Parathyroid adenoma (tissue), 2 donors: ENCODE data around the gene ZNF783.

Source experiments
- H2AFZ ChIP-seq: fragments of 300-600 bp; sonication (generic); one replicate; pipeline ENCODE4 v1.7.0; 2017; ENCODE audit warnings: antibody characterized with exemption, mild to moderate bottlenecking
- H3K27ac ChIP-seq: fragments of 300-600 bp; sonication (generic); one replicate; pipeline ENCODE4 v1.7.0; 2017
- H3K27me3 ChIP-seq: fragments of 300-600 bp; sonication (generic); one replicate; pipeline ENCODE4 v1.7.0; 2017; ENCODE audit warnings: low read length; ENCODE audit not compliant: control insufficient read depth, insufficient read depth
- H3K36me3 ChIP-seq: fragments of 300-600 bp; sonication (generic); one replicate; pipeline ENCODE4 v1.7.0; 2017; ENCODE audit warnings: low read length; ENCODE audit not compliant: control insufficient read depth, insufficient read depth
- H3K4me1 ChIP-seq: fragments of 300-600 bp; sonication (generic); one replicate; pipeline ENCODE4 v1.7.0; 2017; ENCODE audit warnings: control low read depth
- H3K4me2 ChIP-seq: fragments of 300-600 bp; sonication (generic); one replicate; pipeline ENCODE4 v1.7.0; 2017; ENCODE audit warnings: low read length
- H3K4me3 ChIP-seq: fragments of 300-600 bp; sonication (generic); one replicate; pipeline ENCODE4 v1.7.0; 2017; ENCODE audit warnings: low read depth, low read length
- H3K79me2 ChIP-seq: fragments of 300-600 bp; sonication (generic); one replicate; pipeline ENCODE4 v1.7.0; 2017; ENCODE audit warnings: control low read depth
- H3K9ac ChIP-seq: fragments of 300-600 bp; sonication (generic); one replicate; pipeline ENCODE4 v1.7.0; 2017; ENCODE audit warnings: mild to moderate bottlenecking
- H3K9me3 ChIP-seq: fragments of 300-600 bp; sonication (generic); one replicate; pipeline ENCODE4 v1.7.0; 2017; ENCODE audit warnings: low read length; ENCODE audit not compliant: control insufficient read depth
- TF ChIP-seq, protein P1 (sequence below): fragments of 300-600 bp; sonication (generic); IDR thresholded peaks from one replicate; pipeline ENCODE4 v1.7.0; 2017; ENCODE audit warnings: antibody characterized with exemption, mild to moderate bottlenecking
- donor health status: primary hyperparathyroidism.

ZNF783 gene

DNA sequence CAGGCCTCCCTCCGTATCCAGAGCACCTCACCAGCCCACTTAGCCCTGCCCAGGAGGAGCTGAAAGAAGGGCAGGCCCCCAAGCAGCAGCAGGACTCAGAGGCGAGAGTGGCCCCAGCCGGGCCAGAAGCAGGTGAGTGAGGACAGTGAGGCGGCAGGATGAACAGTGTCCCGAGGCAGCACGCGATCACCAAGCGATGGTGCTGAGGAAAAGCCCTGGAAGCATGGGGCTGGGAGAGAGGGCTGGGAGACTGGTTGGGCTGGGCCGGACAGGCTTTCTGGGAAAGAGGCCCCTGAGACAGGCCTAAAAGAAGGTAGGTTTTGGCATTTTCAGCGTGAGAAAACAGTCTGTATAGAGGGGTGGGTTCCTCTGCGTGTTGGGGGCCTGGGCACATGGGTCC is 16.4 kb downstream of the ZNF783 start:
- no peaks in the 10 kb centered on the region for H3K36me3 ChIP-seq
- H3K27me3 ChIP-seq: no peaks in the 10 kb centered on the region
- H3K4me2 ChIP-seq: no peak overlapping the region
- no peaks in the 10 kb centered on the region for H3K9me3 ChIP-seq
- TF ChIP-seq, protein P1, sequence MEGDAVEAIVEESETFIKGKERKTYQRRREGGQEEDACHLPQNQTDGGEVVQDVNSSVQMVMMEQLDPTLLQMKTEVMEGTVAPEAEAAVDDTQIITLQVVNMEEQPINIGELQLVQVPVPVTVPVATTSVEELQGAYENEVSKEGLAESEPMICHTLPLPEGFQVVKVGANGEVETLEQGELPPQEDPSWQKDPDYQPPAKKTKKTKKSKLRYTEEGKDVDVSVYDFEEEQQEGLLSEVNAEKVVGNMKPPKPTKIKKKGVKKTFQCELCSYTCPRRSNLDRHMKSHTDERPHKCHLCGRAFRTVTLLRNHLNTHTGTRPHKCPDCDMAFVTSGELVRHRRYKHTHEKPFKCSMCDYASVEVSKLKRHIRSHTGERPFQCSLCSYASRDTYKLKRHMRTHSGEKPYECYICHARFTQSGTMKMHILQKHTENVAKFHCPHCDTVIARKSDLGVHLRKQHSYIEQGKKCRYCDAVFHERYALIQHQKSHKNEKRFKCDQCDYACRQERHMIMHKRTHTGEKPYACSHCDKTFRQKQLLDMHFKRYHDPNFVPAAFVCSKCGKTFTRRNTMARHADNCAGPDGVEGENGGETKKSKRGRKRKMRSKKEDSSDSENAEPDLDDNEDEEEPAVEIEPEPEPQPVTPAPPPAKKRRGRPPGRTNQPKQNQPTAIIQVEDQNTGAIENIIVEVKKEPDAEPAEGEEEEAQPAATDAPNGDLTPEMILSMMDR: no peak
- H3K79me2 ChIP-seq: no peaks in the 10 kb centered on the region
- no peak overlapping the region for H3K4me3 ChIP-seq
- H3K27ac ChIP-seq: no peak overlapping the region
- no peaks in the 10 kb centered on the region for H3K4me1 ChIP-seq
- H2AFZ ChIP-seq: no peak overlapping the region
- H3K9ac ChIP-seq: no peak overlapping the region

DNA sequence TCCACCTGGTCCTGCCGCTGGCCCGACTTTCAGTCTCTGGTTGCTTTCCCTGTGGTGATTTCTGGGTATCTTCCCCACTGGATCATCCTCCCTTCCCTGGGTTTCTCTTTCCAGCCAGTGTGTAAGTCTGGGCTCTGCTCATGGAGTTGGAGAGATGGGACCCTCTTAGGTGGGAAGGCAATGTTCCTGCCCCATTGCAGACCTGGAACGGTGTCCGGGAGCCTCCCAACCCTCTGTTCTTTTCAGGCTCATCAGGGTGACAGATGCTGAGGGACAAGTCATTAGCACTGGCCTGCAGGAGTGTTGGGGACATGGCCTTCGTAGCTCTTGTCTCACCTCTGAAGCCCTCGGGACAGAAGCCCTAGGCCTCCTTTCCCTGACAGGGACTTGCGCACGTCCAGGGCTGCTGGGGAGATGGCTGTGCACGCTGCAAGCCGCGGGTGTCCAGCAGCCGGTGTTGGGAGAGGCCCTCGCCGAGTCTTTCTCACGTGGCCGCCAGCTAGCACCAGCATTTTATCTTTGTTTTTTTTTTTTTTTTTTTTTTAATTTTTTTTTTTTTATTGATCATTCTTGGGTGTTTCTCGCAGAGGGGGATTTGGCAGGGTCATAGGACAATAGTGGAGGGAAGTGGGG is 17.2 kb downstream of the ZNF783 start:
- no peaks in the 10 kb centered on the region for H3K9me3 ChIP-seq
- H3K79me2 ChIP-seq: no peaks in the 10 kb centered on the region
- no peak overlapping the region for H3K4me2 ChIP-seq
- H3K27me3 ChIP-seq: no peaks in the 10 kb centered on the region
- H2AFZ ChIP-seq: no peak overlapping the region
- no peaks in the 10 kb centered on the region for H3K4me1 ChIP-seq
- H3K9ac ChIP-seq: no peak overlapping the region
- no peaks in the 10 kb centered on the region for H3K36me3 ChIP-seq
- no peak overlapping the region for H3K27ac ChIP-seq
- H3K4me3 ChIP-seq: no peak overlapping the region
- TF ChIP-seq, protein P1: no peak

DNA sequence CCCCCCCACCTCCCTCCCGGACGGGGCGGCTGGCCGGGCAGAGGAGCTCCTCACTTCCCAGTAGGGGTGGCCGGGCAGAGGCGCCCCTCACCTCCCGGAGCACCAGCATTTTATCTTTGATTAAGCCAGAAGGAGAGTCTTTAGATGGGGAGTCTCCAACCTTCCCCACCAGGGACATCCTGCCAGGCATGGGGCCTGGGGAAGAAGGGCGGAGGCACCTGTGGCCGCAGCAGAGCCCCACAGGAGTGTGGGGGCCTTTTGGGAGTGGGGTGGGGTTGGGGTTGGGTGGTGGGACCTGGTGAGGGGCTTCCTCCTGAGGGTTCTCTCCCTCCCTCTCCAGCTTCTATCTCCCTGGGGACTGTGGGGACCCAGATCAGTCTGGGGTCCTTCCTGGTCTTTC is 18.2 kb downstream of the ZNF783 start:
- Histone ChIP-seq H3K79me2 (no peaks in the 10 kb centered on the region), H3K9me3 (no peaks in the 10 kb centered on the region), H3K27me3 (no peaks in the 10 kb centered on the region)

DNA sequence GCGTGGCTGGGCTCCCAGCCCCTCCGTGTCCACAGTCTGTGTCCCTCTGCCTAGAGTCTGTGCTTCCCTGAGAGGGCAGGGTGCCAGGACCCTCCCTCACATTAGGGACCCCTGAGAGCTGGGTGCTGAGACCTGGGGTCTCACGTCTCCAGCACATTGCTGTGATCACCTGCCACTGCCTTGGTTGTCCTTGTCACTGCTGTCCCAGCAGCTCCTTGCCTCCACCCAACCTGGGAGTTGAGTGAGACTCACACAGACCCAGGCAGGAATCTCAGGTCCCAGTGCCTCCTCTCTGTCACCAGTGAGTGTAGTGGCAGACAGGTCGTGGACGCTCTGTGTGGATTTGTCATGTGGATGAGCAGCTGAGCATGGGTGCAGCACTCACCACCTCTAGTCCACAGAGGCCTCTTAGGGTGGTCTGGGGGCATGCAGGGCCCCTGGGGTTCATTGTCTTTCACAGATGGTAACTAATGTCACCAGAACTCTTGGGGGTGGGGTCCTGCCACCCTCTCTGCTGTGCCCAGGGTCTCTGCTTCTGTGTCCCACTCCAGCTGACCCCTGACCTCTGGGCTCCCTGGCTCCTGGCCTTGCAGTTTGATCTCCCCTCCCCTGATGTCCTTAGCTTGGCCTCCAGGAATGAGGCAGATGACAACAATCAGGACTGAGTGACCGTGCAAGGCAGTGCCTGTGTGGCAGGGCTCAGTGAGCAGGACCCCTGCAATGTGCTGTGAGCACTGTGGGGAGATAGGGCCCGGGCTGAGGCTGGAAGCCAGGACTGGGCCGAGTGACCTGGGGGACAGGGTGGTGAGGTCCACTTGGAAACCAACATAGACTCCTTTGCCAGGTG is 18.9 kb downstream of the ZNF783 start:
- TF ChIP-seq, protein P1: no peak
- Histone ChIP-seq H3K9me3 (no peaks in the 10 kb centered on the region), H3K27me3 (no peaks in the 10 kb centered on the region), H3K36me3 (no peaks in the 10 kb centered on the region), H3K79me2 (no peaks in the 10 kb centered on the region), H2AFZ (no peak overlapping the region), H3K9ac (no peak overlapping the region), H3K4me3 (no peak overlapping the region), H3K4me1 (peaks cover 3% of the 10 kb centered on the region), H3K4me2 (no peak overlapping the region), H3K27ac (no peak overlapping the region)

More for the DNA sequence above, 18.2 kb downstream of the ZNF783 start:
- H2AFZ ChIP-seq: no peak overlapping the region
- H3K9ac ChIP-seq: no peak overlapping the region
- TF ChIP-seq, protein P1: no peak
- H3K36me3 ChIP-seq: no peaks in the 10 kb centered on the region
- no peak overlapping the region for H3K4me2 ChIP-seq
- no peaks in the 10 kb centered on the region for H3K4me1 ChIP-seq
- no peak overlapping the region for H3K4me3 ChIP-seq
- H3K27ac ChIP-seq: no peak overlapping the region
